NCI-H1417 (cell line): ENCODE measurements around the gene PNPLA7.
"Not testable (repeated sequence)": the region's sequence is repeated elsewhere in the genome, so short reads cannot be mapped to it uniquely, and the experiment has no call there.

Source experiments
- DNase-seq, 3 experiments: peaks; one replicate each; lab custom pipeline; 2025; lab: John Stamatoyannopoulos, UW

Gene PNPLA7

GRCh38 chr9:137452006-137452760 lies 98.0 kb downstream of the PNPLA7 start:
- no peak for DNase-seq

- DNase-seq: not testable (repeated sequence)
Observed at GRCh38 chr9:137451264-137452005, 98.8 kb downstream of the PNPLA7 start.

- not testable (repeated sequence) for DNase-seq
Observed at GRCh38 chr9:137450539-137451222, 99.5 kb downstream of the PNPLA7 start.

GRCh38 chr9:137449931-137450538 lies 100.2 kb downstream of the PNPLA7 start:
- DNase-seq: no peak

GRCh38 chr9:137449081-137449844 lies 100.9 kb downstream of the PNPLA7 start:
- DNase-seq: no peak

- no peak for DNase-seq
Observed at GRCh38 chr9:137448602-137448962, 101.6 kb downstream of the PNPLA7 start.

GRCh38 chr9:137447722-137448601 lies 102.2 kb downstream of the PNPLA7 start:
- no peak for DNase-seq

GRCh38 chr9:137446851-137447471 lies 103.2 kb downstream of the PNPLA7 start:
- DNase-seq: no peak

GRCh38 chr9:137445930-137446431 lies 104.2 kb downstream of the PNPLA7 start:
- DNase-seq: peak in 2 of 3 experiments; percentile 4 to 78

- peak; percentile 44 to 89 (median 85) for DNase-seq
Observed at GRCh38 chr9:137445275-137445807, 104.9 kb downstream of the PNPLA7 start.

- no peak for DNase-seq
Observed at GRCh38 chr9:137444106-137444790, 106.0 kb downstream of the PNPLA7 start.

GRCh38 chr9:137441935-137442321 lies 108.3 kb downstream of the PNPLA7 start:
- DNase-seq: peak in 1 of 3 experiments; percentile 61

- peak; percentile 5 to 95 (median 95) for DNase-seq
Observed at GRCh38 chr9:137441289-137441934, 108.8 kb downstream of the PNPLA7 start, which contains the start of gene ENTPD8. Gene ENTPD8, minus strand, starts transcription at chr9:137441357. Its CDS starts 3,072 bp downstream, at chr9:137438285.

GRCh38 chr9:137439158-137439714 lies 111.0 kb downstream of the PNPLA7 start:
- DNase-seq: no peak

GRCh38 chr9:137438591-137439157 lies 111.5 kb downstream of the PNPLA7 start:
- no peak for DNase-seq

GRCh38 chr9:137437691-137438590 lies 112.3 kb downstream of the PNPLA7 start:
- DNase-seq: no peak
